ENCODE measurements around the gene RGS6.

- no peak for TF ChIP-seq SPI1 (IDR thresholded peaks at IDR 0.05; ENCODE audit: low read depth, low read length)
- no peak for TF ChIP-seq POLR2AphosphoS5 (IDR thresholded peaks at IDR 0.05; ENCODE audit: low read depth, low read length)
- TF ChIP-seq POLR2A (IDR thresholded peaks at IDR 0.05; ENCODE audit: low read depth, low read length): no peak
- no peak for TF ChIP-seq TAF1 (IDR thresholded peaks at IDR 0.05; ENCODE audit: low read depth, low read length)
These were observed 35.5 kb downstream of the RGS6 start for GRCh38 chr14:71967704-71968103.
